Measurements from ENCODE around the gene FDX2.
"Not testable (repeated sequence)": the region's sequence is repeated elsewhere in the genome, so short reads cannot be mapped to it uniquely, and the experiment has no call there.

Gene FDX2

GRCh38 chr19:10289167-10289835 is 26.5 kb downstream of the FDX2 start:
- peak; percentile 51 for DNase-seq

GRCh38 chr19:10288662-10289166 is 27.1 kb downstream of the FDX2 start:
- in situ Hi-C loops (cut with HindIII; ENCODE audit: low pct_ligation_motif_present, low pct_unique_long_range_greater_than_20kb, low sequenced_read_pairs), result no loop called here
- DNase-seq, result peak; percentile 65

More at GRCh38 chr19:10289167-10289835, 26.5 kb downstream of the FDX2 start:
- in situ Hi-C loops (cut with HindIII; ENCODE audit: low pct_ligation_motif_present, low pct_unique_long_range_greater_than_20kb, low sequenced_read_pairs), result no loop called here

GRCh38 chr19:10286803-10287737 is 28.7 kb downstream of the FDX2 start, which contains the start of gene ICAM4:
ICAM4 (plus strand) TSS chr19:10286955; CDS start chr19:10287013, 58 bp downstream.
- DNase-seq, result no peak
- in situ Hi-C loops (cut with HindIII; ENCODE audit: low pct_ligation_motif_present, low pct_unique_long_range_greater_than_20kb, low sequenced_read_pairs), result no loop called here

GRCh38 chr19:10285393-10285792 is 30.4 kb downstream of the FDX2 start:
- no peak for DNase-seq
- in situ Hi-C loops (cut with HindIII; ENCODE audit: low pct_ligation_motif_present, low pct_unique_long_range_greater_than_20kb, low sequenced_read_pairs), result no loop called here

- in situ Hi-C loops (cut with HindIII; ENCODE audit: low pct_ligation_motif_present, low pct_unique_long_range_greater_than_20kb, low sequenced_read_pairs), result no loop called here
- DNase-seq, result no peak
These were observed 30.9 kb downstream of the FDX2 start for GRCh38 chr19:10284960-10285278.

GRCh38 chr19:10284065-10284959 is 31.5 kb downstream of the FDX2 start:
- DNase-seq, result no peak
- in situ Hi-C loops (cut with HindIII; ENCODE audit: low pct_ligation_motif_present, low pct_unique_long_range_greater_than_20kb, low sequenced_read_pairs), result no loop called here

- in situ Hi-C loops (cut with HindIII; ENCODE audit: low pct_ligation_motif_present, low pct_unique_long_range_greater_than_20kb, low sequenced_read_pairs), result no loop called here
- no peak for DNase-seq
These were observed 32.3 kb downstream of the FDX2 start for GRCh38 chr19:10283301-10284064.

GRCh38 chr19:10282043-10282442 is 33.8 kb downstream of the FDX2 start:
- DNase-seq; in situ Hi-C loops (cut with HindIII; ENCODE audit: low pct_ligation_motif_present, low pct_unique_long_range_greater_than_20kb, low sequenced_read_pairs): not testable (repeated sequence)

- in situ Hi-C loops (cut with HindIII; ENCODE audit: low pct_ligation_motif_present, low pct_unique_long_range_greater_than_20kb, low sequenced_read_pairs), result no loop called here
- DNase-seq, result no peak
These were observed 35.9 kb downstream of the FDX2 start for GRCh38 chr19:10279737-10280442.

- in situ Hi-C loops (cut with HindIII; ENCODE audit: low pct_ligation_motif_present, low pct_unique_long_range_greater_than_20kb, low sequenced_read_pairs), result no loop called here
- DNase-seq, result no peak
These were observed 36.9 kb downstream of the FDX2 start for GRCh38 chr19:10278935-10279334.

GRCh38 chr19:10277795-10278589 is 37.8 kb downstream of the FDX2 start:
- in situ Hi-C loops (cut with HindIII; ENCODE audit: low pct_ligation_motif_present, low pct_unique_long_range_greater_than_20kb, low sequenced_read_pairs), result no loop called here
- DNase-seq, result no peak

- no peak for DNase-seq
- in situ Hi-C loops (cut with HindIII; ENCODE audit: low pct_ligation_motif_present, low pct_unique_long_range_greater_than_20kb, low sequenced_read_pairs), result no loop called here
These were observed 41.2 kb downstream of the FDX2 start for GRCh38 chr19:10274589-10274988.

GRCh38 chr19:10271543-10272086 is 44.2 kb downstream of the FDX2 start:
- in situ Hi-C loops (cut with HindIII; ENCODE audit: low pct_ligation_motif_present, low pct_unique_long_range_greater_than_20kb, low sequenced_read_pairs), result no loop called here
- no peak for DNase-seq

- DNase-seq, result no peak
- in situ Hi-C loops (cut with HindIII; ENCODE audit: low pct_ligation_motif_present, low pct_unique_long_range_greater_than_20kb, low sequenced_read_pairs), result no loop called here
These were observed 45.0 kb downstream of the FDX2 start, which contains the start of gene ICAM1 for GRCh38 chr19:10270616-10271394. ICAM1 (plus strand) TSS chr19:10271120; CDS start chr19:10271160, 40 bp downstream.

GRCh38 chr19:10270180-10270615 is 45.6 kb downstream of the FDX2 start:
- DNase-seq, result no peak
- in situ Hi-C loops (cut with HindIII; ENCODE audit: low pct_ligation_motif_present, low pct_unique_long_range_greater_than_20kb, low sequenced_read_pairs), result no loop called here

All from ACHN (cell line).